Measurements from ENCODE around the gene DNAJC8. TPM values are rescaled to one million over a fixed set of nuclear protein-coding genes. Genes with fewer than 3 reads are reported as not detected.

DNAJC8 gene
- total RNA-seq, 1 experiment from 2014 or later: 121 TPM

GRCh38 chr1:28172713-28173150 is 60.1 kb downstream of the DNAJC8 start:
- no peak for DNase-seq (ENCODE audit: low read depth)

DNA sequence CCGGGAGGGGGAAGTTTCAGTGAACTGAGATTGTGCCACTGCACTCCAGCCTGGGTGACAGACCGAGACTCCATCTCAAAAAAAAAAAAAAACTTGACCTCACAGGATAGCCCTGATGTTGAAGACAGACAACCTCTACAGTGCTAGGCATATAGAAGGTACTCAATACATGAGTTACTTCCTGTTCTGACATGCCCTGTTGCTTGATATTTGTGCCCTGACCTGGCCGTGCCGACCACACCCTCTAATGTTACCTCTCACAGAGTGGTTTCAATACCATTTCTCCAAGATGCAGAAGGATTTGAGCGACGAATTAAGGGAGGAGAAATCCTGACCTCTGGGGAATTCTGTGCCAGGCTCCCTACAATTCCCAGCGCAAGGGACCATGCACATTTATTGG is 61.6 kb downstream of the DNAJC8 start:
- DNase-seq (ENCODE audit: low read depth): no peak

GRCh38 chr1:28170001-28170596 is 62.7 kb downstream of the DNAJC8 start:
- DNase-seq (ENCODE audit: low read depth): no peak

GRCh38 chr1:28163496-28164161 is 69.2 kb downstream of the DNAJC8 start:
- no peak for DNase-seq (ENCODE audit: low read depth)

DNA sequence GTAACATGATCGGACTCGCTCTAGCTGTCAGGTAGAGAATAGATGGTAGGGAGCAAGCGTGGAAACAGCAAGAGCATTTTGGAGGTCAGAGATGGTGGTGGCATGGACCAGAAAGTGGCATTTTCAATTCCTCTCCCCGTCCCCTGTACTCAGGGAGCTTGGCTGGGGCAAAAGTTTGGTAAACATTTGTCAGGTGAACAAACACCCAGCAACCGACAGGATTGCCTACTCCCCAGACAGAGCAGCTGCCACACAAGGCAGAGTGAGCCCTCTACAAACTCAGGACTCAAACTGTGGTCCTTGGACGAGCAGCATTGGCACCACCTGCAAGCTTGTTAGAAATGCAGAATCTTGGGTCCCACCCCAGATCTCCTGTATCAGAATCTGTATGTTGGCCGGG is 70.7 kb downstream of the DNAJC8 start:
- DNase-seq (ENCODE audit: low read depth): no peak

DNA sequence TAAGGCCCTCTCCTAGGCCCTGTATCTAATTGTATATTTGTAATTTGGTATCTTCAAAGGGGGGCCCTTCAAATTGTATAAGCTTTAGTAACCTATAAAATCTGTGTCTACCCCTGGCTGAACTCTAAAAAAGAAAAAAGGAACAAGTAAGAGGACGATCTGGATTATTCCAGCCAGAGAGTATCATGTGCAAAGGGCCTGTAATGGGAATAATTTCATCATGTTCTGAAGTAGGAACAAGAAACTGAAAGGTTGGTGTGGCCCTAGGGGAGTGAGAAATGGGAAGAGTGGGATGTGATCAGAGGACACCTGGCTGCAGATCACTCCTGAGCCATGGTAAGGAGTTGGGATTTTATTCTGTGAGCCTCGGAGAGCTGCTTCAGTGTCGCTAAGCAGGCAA is 71.1 kb downstream of the DNAJC8 start:
- no peak for DNase-seq (ENCODE audit: low read depth)

GRCh38 chr1:28160782-28161266 is 72.0 kb downstream of the DNAJC8 start:
- no peak for DNase-seq (ENCODE audit: low read depth)

DNA sequence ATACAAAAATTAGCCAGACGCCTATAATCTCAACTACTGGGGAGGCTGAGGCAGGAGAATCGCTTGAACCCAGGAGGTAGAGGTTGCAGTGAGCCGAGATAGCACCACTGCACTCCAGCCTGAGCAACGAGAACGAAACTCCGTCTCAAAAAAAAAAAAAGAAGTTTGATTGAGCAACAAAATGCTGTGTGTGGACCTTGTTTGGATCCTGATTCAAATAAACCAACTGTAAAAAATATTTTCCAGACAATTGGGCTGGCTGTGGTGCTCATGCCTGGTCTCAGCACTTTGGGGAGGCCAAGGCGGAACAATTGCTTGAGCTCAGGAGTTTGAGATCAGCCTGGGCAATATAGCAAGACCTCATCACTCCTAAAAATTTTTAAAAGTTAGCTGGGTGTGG is 73.1 kb downstream of the DNAJC8 start:
- DNase-seq (ENCODE audit: low read depth): no peak

- no peak for DNase-seq (ENCODE audit: low read depth)
Observed at GRCh38 chr1:28159243-28159642, 73.6 kb downstream of the DNAJC8 start.

GRCh38 chr1:28157894-28158293 is 74.9 kb downstream of the DNAJC8 start:
- no peak for DNase-seq (ENCODE audit: low read depth)

DNA sequence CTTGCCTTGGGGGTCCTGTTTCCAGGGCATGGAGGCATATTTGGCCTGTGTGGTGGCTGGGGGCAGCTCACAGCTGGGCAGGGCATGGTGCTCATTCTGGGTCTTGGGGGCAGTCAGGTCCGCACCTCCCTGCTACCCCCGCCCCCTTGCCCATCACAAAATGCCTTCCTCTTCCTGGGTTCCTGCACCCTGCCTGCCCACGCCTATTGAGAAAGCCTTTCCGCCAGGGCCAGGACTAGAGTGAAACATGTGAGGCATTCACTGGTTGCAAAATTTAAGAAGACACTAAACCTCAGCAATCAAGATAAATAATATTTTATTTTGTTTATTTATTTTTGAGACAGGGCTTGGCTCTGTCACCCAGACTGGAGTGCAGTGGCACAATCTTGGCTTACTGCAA is 76.0 kb downstream of the DNAJC8 start:
- no peak for DNase-seq (ENCODE audit: low read depth)

- DNase-seq (ENCODE audit: low read depth): no peak
Observed at GRCh38 chr1:28155628-28156027, 77.2 kb downstream of the DNAJC8 start.

GRCh38 chr1:28154078-28154594 is 78.7 kb downstream of the DNAJC8 start:
- no peak for DNase-seq (ENCODE audit: low read depth)

Other genes with a start within 250 kb of the DNAJC8 start
- gene EYA3, start 144.4 kb downstream of the DNAJC8 start, total RNA-seq (2014; rRNA removed; shearing (Covaris generic)): 17.6 and 20.5 TPM in 2 replicates
- gene PTAFR, start 56.3 kb downstream of the DNAJC8 start, total RNA-seq (2014; rRNA removed; shearing (Covaris generic)): 0.17 and 0.89 TPM in 2 replicates
- gene ATP5IF1, start 3.1 kb upstream of the DNAJC8 start, total RNA-seq (2014; rRNA removed; shearing (Covaris generic)): 138 and 150 TPM in 2 replicates
- gene SESN2, start 26.5 kb upstream of the DNAJC8 start, total RNA-seq (2014; rRNA removed; shearing (Covaris generic)): 5.9 and 10.0 TPM in 2 replicates
- gene MED18, start 96.0 kb upstream of the DNAJC8 start, total RNA-seq (2014; rRNA removed; shearing (Covaris generic)): 19.1 and 21.2 TPM in 2 replicates
- gene PHACTR4, start 136.7 kb upstream of the DNAJC8 start, total RNA-seq (2014; rRNA removed; shearing (Covaris generic)): 10.9 and 12.2 TPM in 2 replicates

Data from Daoy (cell line).